GM19468 (cell line): ENCODE measurements around the gene SFSWAP.
"Not testable (repeated sequence)": the region's sequence is repeated elsewhere in the genome, so short reads cannot be mapped to it uniquely, and the experiment has no call there.

Experiments
- ATAC-seq: cut with Tn5 transposase; IDR thresholded peaks from one replicate; pipeline ENCODE4 v1.9.1; 2021; ENCODE audit warnings: mild to moderate bottlenecking, moderate library complexity, moderate number of reproducible peaks; ENCODE audit not compliant: unreplicated experiment; ENCODE audit errors: extremely low read depth

The SFSWAP gene

DNA sequence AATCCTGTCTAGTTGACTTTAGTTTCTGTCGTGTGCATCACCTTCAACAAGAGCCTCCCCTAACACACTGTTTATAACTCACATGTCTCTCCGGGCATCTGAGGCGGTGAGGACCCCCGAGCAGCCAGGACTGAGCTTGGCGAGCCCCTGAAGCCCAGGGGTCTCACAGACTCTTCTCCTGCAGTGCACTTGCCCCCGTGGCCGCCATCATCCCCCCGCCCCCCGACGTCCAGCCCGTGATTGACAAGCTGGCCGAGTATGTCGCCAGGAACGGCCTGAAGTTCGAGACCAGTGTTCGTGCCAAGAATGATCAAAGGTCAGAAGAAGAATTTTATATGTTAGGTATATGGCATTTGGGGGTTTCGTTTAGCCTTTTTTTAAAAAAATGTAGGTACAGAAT, 43.3 kb downstream of the SFSWAP start:
- ATAC-seq, result no peak

- ATAC-seq, result no peak
These were observed 44.6 kb downstream of the SFSWAP start for GRCh38 chr12:131755305-131756113.

DNA sequence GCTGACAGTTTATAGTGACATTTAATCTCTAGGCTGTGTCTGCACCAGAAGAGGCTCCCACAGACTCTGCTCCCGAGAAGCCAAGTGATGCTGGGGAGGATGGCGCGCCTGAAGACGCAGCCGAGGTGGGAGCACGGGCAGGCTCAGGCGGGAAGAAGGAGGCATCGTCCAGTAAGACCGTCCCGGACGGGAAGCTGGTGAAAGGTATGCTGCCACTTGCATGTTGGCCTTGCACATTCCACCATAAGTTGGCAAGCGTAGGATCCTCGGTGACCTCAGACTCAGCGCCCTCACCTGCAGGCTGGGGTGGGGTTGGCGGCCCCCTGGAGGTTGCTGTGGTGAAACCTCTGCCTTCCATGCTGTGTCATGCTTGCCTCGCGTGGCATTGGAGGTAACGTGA, 45.6 kb downstream of the SFSWAP start:
- no peak for ATAC-seq

GRCh38 chr12:131757111-131757510, 46.2 kb downstream of the SFSWAP start:
- ATAC-seq, result no peak

GRCh38 chr12:131758016-131758739, 47.3 kb downstream of the SFSWAP start:
- no peak for ATAC-seq

DNA sequence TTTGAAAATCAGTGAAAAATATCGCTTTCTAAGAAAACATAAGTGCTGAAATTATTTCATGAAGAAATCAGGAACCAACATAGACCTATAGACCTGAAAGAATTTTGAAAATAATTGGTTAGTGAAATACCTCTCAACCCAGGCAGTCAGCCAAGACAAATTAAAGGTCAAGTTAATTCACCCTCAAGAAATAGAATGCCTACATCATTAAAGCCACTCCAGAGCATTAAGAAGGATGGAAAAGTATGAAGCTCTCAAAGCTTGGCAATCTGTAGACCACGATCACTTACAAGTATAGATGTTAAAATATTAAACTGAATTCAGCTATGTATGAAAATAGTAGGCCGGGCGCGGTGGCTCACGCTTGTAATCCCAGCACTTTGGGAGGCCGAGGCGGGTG, 48.3 kb downstream of the SFSWAP start:
- ATAC-seq, result no peak

GRCh38 chr12:131761638-131762037, 50.7 kb downstream of the SFSWAP start:
- ATAC-seq, result no peak

- ATAC-seq, result no peak
These were observed 53.8 kb downstream of the SFSWAP start for GRCh38 chr12:131764738-131765137.

DNA sequence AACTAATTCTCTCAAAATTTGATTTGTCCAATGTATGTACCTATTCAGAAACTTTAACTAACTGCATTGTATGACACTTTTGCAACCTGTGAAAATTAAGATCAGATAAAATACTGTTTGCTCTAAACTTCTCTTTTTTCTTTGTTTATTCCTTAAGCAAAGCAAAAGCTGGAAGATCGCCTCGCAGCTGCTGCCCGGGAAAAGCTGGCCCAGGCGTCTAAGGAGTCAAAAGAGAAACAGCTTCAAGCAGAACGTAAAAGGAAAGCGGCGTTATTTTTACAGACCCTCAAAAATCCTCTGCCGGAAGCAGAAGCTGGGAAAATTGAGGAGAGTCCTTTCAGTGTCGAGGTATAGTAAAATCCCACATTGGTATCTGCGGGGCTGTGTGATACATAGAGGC, 55.1 kb downstream of the SFSWAP start:
- ATAC-seq, result no peak

DNA sequence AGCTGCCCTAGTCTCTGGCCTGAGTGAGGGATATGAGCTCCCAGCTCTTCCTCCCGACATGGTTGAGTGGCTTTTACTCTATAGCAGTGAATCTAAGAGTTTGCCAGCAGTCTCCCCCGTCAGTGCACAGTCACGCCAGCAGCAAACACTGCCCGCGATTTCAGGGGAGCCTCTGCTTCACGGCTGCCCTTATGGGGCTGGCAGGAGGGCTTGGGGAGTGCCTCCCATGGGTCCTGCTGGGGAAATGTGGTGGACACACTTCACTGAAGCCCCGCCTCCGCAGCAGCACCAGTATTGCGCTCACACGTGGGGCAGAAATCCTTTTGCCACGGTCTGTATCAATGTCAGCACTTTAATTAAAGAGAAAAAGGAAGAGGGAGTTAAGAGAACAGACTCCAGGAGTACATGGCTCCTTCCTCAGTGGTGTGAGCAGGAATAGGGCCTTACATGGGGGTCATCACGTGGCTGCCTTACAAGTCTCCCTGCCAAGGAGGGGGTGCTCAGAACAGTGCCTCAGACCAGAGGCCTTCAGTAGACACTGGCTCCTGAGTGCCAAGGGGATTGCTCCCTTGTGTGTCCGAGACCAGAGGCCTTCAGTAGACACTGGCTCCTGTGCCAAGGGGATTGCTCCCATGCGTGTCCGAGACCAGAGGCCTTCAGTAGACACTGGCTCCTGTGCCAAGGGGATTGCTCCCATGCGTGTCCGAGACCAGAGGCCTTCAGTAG, 55.7 kb downstream of the SFSWAP start:
- ATAC-seq, result no peak

- no peak for ATAC-seq
These were observed 59.2 kb downstream of the SFSWAP start for GRCh38 chr12:131770120-131770519.

- ATAC-seq, result no peak
These were observed 61.1 kb downstream of the SFSWAP start for GRCh38 chr12:131771965-131772364.

- ATAC-seq, result peak; percentile 45
These were observed 62.8 kb downstream of the SFSWAP start for GRCh38 chr12:131773582-131774221.

GRCh38 chr12:131774576-131775391, 63.9 kb downstream of the SFSWAP start:
- no peak for ATAC-seq

DNA sequence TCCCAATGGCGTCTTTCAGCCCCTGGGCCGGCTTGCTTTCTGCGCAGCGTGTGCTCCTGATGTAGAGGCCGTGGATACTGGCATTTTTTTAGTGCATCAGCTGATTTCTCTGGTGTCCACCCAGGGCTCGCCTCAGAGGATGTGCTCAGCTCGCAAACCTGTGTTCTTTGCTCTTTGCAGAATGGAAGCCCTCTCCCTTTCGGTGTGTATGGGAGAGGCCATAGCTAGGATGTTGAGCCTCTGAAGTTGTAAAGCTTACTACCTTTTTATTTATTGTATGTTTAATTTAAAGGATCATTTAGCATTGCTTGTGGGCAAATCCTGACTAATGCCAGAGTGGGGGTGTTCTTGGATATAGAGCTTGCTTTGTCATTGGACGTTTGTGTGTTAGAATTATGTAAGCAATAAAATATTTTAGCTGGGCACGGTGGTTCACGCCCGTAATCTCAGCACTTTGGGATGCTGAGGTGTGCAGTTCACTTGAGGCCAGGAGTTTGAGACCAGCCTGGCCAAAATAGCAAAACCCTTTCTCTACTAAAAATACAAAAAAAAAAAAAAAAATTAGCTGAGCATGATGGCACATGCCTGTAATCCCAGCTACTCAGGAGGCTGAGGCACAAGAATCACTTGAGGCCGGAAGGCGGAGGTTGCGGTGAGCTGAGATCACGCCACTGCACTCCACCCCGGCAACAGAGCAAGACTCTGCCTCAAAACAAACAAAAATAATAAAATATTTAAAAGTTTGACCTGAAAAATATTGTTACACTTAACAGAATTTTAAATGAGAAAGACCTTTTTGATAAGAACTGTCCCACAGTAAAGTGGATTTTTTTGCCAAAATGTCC, 64.7 kb downstream of the SFSWAP start:
- no peak for ATAC-seq

DNA sequence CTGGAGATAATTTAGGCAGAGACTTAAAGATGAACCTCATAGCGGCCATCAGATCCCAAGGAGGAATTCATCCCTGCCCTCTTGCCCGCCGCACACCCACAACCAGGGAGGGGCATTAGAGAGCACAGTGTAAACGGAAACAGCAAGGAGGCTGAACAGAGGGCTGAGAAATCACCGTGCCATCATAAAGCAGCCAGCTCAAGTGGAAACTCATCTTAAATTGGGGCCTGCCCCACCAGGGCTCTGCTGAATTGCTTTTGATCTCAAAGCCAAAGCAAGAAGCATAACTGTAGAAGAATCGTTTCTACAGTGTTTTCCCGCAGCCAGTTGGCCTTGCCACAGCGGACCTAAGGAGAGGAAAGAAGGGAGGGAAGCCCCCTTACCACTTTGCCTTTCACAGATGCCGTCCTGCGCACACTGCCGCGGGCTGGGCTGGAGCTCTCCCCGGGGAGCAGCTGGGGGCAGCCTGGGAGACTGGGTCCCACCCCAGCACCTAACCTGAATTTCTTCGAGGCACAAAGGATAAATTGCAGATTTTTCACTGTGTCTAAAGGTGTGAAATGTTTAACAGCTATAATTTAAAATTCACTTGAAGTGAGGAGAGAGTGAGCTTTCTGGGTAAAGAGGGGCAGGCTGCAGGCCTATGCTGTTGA, 65.5 kb downstream of the SFSWAP start:
- ATAC-seq, result peak; percentile 48

DNA sequence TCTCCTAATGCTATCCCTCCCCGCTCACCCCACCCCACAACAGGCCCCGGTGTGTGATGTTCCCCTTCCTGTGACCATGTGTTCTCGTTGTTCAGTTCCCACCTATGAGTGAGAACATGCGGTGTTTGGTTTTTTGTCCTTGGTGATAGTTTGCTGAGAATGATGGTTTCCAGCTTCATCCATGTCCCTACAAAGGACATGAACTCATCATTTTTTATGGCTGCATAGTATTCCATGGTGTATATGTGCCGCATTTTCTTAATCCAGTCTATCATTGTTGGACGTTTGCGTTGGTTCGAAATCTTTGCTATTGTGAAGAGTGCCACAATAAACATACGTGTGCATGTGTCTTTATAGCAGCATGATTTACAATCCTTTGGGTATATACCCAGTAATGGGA, 66.4 kb downstream of the SFSWAP start:
- ATAC-seq, result not testable (repeated sequence)

- no peak for ATAC-seq
These were observed 68.1 kb downstream of the SFSWAP start for GRCh38 chr12:131779027-131779426.
